Neural cell (in vitro differentiated cells): ENCODE results near the gene IER5L. TPM values are rescaled to one million over a fixed set of nuclear protein-coding genes. Genes with fewer than 3 reads are reported as not detected.

Experiments used
- H2AFZ ChIP-seq: fragments of 200-600, 300-800 bp; sonication (generic), shearing (Covaris generic); 2 replicates; pipeline ENCODE4 v1.6.0; 2014; ENCODE audit warnings: low read depth, mild to moderate bottlenecking, antibody characterized with exemption, low read length, moderate library complexity
- H3F3A ChIP-seq: fragments of 200-600 bp; shearing (Covaris generic); 2 replicates; pipeline ENCODE4 v1.6.1; 2016; ENCODE audit warnings: mild to moderate bottlenecking, moderate library complexity, mixed read lengths, antibody characterized with exemption, low read length; ENCODE audit not compliant: insufficient read depth, poor library complexity, severe bottlenecking
- H3K27ac ChIP-seq: fragments of 200-600, 300-800 bp; sonication (generic), shearing (Covaris generic); 2 replicates; pipeline ENCODE4 v1.5.1; 2014; ENCODE audit warnings: mild to moderate bottlenecking, low read length, moderate library complexity
- H3K27me3 ChIP-seq: fragments of 300-800, 200-600 bp; sonication (generic), shearing (Covaris generic); 2 replicates; pipeline ENCODE4 v1.6.0; 2014; ENCODE audit warnings: mild to moderate bottlenecking, low read depth, low read length, moderate library complexity; ENCODE audit not compliant: insufficient read depth
- H3K36me3 ChIP-seq: fragments of 300-800, 200-600 bp; sonication (generic), shearing (Covaris generic); 2 replicates; pipeline ENCODE4 v1.5.1; 2014; ENCODE audit warnings: mild to moderate bottlenecking, antibody characterized with exemption, low read length, moderate library complexity; ENCODE audit not compliant: insufficient read depth
- H3K4me2 ChIP-seq: fragments of 300-800, 200-600 bp; sonication (generic), shearing (Covaris generic); 2 replicates; pipeline ENCODE4 v1.6.0; 2014; ENCODE audit warnings: mild to moderate bottlenecking, low read length
- H3K4me3 ChIP-seq: fragments of 300-800, 200-600 bp; sonication (generic), shearing (Covaris generic); 2 replicates; pipeline ENCODE4 v1.5.1; 2014; ENCODE audit warnings: mild to moderate bottlenecking, low read length, moderate library complexity
- H3K79me2 ChIP-seq: fragments of 200-600 bp; shearing (Covaris generic); replicated peaks from 2 replicates; pipeline ENCODE4 v1.6.0; 2014; ENCODE audit warnings: mild to moderate bottlenecking, low read length, moderate library complexity; ENCODE audit not compliant: insufficient read depth
- H3K9ac ChIP-seq: fragments of 300-800, 200-600 bp; sonication (generic), shearing (Covaris generic); 2 replicates; pipeline ENCODE4 v1.6.1; 2016; ENCODE audit warnings: mild to moderate bottlenecking, low read length, mixed read lengths
- H3K9me2 ChIP-seq: fragments of 200-600 bp; shearing (Covaris generic); 2 replicates; pipeline ENCODE4 v1.6.1; 2016; ENCODE audit warnings: mild to moderate bottlenecking, low read length, mixed read lengths; ENCODE audit not compliant: insufficient read depth
- H3K9me3 ChIP-seq: fragments of 200-600, 300-800 bp; sonication (generic), shearing (Covaris generic); 2 replicates; pipeline ENCODE4 v1.6.1; 2016; ENCODE audit warnings: mild to moderate bottlenecking, mixed run types, low read length, moderate library complexity, mixed read lengths
- H4K20me1 ChIP-seq: fragments of 200-600 bp; shearing (Covaris generic); 2 replicates; pipeline ENCODE4 v1.6.1; 2016; ENCODE audit warnings: mild to moderate bottlenecking, mixed run types; ENCODE audit not compliant: insufficient read depth
- EP300 ChIP-seq: fragments of 450-650 bp; conservative IDR thresholded peaks from 2 replicates; pipeline ENCODE4 v1.6.1; 2014; ENCODE audit warnings: antibody characterized with exemption, mild to moderate bottlenecking, moderate library complexity; ENCODE audit not compliant: poor library complexity, severe bottlenecking
- MXI1 ChIP-seq: fragments of 450-650 bp; conservative IDR thresholded peaks from 2 replicates; pipeline ENCODE4 v1.6.1; 2014; ENCODE audit warnings: antibody characterized with exemption, mild to moderate bottlenecking; ENCODE audit not compliant: poor library complexity, severe bottlenecking
- POLR2AphosphoS5 ChIP-seq: IDR thresholded peaks from 2 replicates; pipeline ENCODE4 v1.6.1; 2012
- RAD21 ChIP-seq: fragments of 450-650 bp; conservative IDR thresholded peaks from 2 replicates; pipeline ENCODE4 v1.6.1; 2014; ENCODE audit warnings: antibody characterized with exemption, mild to moderate bottlenecking, moderate library complexity
- SMC3 ChIP-seq: fragments of 450-650 bp; conservative IDR thresholded peaks from 2 replicates; pipeline ENCODE4 v1.6.1; 2014; ENCODE audit warnings: antibody characterized with exemption, mild to moderate bottlenecking, moderate library complexity; ENCODE audit not compliant: poor library complexity
- TAF1 ChIP-seq: IDR thresholded peaks from 2 replicates; pipeline ENCODE4 v1.6.1; 2012; ENCODE audit warnings: low read depth
- polyA plus RNA-seq: library from polyadenylated mRNA; depleted of rRNA; stranded (reverse); fragments of >200 nt; gene quantifications from 2 replicates; pipeline ENCODE4 v1.2.3, GENCODE V29; 2014
- TF ChIP-seq, protein P1 (sequence below): fragments of 450-650 bp; IDR thresholded peaks from 2 replicates; pipeline ENCODE4 v1.5.1; 2014; ENCODE audit warnings: antibody characterized with exemption, mild to moderate bottlenecking, moderate library complexity; ENCODE audit not compliant: poor library complexity, severe bottlenecking
- TF ChIP-seq, protein P2 (sequence below): IDR thresholded peaks from 2 replicates; pipeline ENCODE4 v1.6.1; 2012; ENCODE audit warnings: borderline replicate concordance

IER5L gene
- polyA plus RNA-seq, 1 donor from 2014 or later, result 20.8 TPM

GRCh38 chr9:129136446-129137035 lies 41.5 kb downstream of the IER5L start:
- Histone ChIP-seq H3K36me3 (no peaks in the 10 kb centered on the region), H3K79me2 (no peaks in the 10 kb centered on the region), H3K9me3 (no peaks in the 10 kb centered on the region), H3K9me2 (no peaks in the 10 kb centered on the region), H3F3A (no peaks in the 10 kb centered on the region), H4K20me1 (no peaks in the 10 kb centered on the region), H3K4me3 (no peak overlapping the region), H2AFZ (no peak overlapping the region), H3K27ac (no peak overlapping the region), H3K27me3 (no peaks in the 10 kb centered on the region), H3K4me2 (no peak overlapping the region), H3K9ac (no peak overlapping the region)
- TF ChIP-seq, protein P1, sequence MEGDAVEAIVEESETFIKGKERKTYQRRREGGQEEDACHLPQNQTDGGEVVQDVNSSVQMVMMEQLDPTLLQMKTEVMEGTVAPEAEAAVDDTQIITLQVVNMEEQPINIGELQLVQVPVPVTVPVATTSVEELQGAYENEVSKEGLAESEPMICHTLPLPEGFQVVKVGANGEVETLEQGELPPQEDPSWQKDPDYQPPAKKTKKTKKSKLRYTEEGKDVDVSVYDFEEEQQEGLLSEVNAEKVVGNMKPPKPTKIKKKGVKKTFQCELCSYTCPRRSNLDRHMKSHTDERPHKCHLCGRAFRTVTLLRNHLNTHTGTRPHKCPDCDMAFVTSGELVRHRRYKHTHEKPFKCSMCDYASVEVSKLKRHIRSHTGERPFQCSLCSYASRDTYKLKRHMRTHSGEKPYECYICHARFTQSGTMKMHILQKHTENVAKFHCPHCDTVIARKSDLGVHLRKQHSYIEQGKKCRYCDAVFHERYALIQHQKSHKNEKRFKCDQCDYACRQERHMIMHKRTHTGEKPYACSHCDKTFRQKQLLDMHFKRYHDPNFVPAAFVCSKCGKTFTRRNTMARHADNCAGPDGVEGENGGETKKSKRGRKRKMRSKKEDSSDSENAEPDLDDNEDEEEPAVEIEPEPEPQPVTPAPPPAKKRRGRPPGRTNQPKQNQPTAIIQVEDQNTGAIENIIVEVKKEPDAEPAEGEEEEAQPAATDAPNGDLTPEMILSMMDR, result no peak
- TF ChIP-seq TAF1 (no peak), RAD21 (no peak)

GRCh38 chr9:129135476-129135875 lies 42.6 kb downstream of the IER5L start:
- Histone ChIP-seq H3K79me2 (no peaks in the 10 kb centered on the region), H3K9me2 (no peaks in the 10 kb centered on the region), H4K20me1 (no peaks in the 10 kb centered on the region), H3K4me2 (no peak overlapping the region), H3K4me3 (no peak overlapping the region), H3K36me3 (peaks cover 5% of the 10 kb centered on the region), H3K27ac (no peak overlapping the region), H3K9ac (no peak overlapping the region), H3K9me3 (no peaks in the 10 kb centered on the region), H2AFZ (no peak overlapping the region), H3K27me3 (no peaks in the 10 kb centered on the region), H3F3A (no peaks in the 10 kb centered on the region)
- TF ChIP-seq, protein P2, sequence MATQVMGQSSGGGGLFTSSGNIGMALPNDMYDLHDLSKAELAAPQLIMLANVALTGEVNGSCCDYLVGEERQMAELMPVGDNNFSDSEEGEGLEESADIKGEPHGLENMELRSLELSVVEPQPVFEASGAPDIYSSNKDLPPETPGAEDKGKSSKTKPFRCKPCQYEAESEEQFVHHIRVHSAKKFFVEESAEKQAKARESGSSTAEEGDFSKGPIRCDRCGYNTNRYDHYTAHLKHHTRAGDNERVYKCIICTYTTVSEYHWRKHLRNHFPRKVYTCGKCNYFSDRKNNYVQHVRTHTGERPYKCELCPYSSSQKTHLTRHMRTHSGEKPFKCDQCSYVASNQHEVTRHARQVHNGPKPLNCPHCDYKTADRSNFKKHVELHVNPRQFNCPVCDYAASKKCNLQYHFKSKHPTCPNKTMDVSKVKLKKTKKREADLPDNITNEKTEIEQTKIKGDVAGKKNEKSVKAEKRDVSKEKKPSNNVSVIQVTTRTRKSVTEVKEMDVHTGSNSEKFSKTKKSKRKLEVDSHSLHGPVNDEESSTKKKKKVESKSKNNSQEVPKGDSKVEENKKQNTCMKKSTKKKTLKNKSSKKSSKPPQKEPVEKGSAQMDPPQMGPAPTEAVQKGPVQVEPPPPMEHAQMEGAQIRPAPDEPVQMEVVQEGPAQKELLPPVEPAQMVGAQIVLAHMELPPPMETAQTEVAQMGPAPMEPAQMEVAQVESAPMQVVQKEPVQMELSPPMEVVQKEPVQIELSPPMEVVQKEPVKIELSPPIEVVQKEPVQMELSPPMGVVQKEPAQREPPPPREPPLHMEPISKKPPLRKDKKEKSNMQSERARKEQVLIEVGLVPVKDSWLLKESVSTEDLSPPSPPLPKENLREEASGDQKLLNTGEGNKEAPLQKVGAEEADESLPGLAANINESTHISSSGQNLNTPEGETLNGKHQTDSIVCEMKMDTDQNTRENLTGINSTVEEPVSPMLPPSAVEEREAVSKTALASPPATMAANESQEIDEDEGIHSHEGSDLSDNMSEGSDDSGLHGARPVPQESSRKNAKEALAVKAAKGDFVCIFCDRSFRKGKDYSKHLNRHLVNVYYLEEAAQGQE, result no peak
- no peak for TF ChIP-seq MXI1
- TF ChIP-seq TAF1, result no peak
- TF ChIP-seq SMC3, result no peak
- no peak for TF ChIP-seq RAD21
- no peak for TF ChIP-seq EP300
- TF ChIP-seq, protein P1, result no peak
- no peak for TF ChIP-seq POLR2AphosphoS5
